ENCODE results near the gene CFAP61. TPM values are rescaled to one million over a fixed set of nuclear protein-coding genes. Genes with fewer than 3 reads are reported as not detected.

Gene CFAP61
- total and polyA plus RNA-seq, 2 experiments from 2014 or later, result 1.0 TPM; not detected in 1

DNA sequence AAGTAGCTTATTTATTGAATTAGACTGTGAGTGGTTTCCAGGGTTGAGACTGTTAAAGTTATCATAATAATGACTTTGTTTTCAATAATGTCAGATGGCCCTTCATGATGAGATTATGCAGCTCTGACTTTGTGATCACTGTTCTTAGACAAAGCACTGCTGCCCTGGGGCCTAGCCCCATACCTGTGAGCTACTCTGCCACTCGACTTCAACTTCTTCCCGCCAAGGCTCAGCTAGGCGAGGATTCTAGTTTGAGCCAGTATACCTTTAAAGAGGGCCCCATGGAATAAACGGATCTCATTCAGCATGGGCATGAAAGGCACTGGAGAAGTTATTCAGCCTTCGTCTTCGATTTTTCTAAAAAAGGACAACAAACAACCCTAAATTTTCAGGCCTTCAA lies 270.6 kb downstream of the CFAP61 start:
- TF ChIP-seq EZH2 (IDR thresholded peaks at IDR 0.05; ENCODE audit: borderline replicate concordance) (no peak), EZH2phosphoT487 (IDR thresholded peaks at IDR 0.05; ENCODE audit: low read depth, severe bottlenecking, unreplicated experiment) (no peak)
- TF ChIP-seq, protein P1, sequence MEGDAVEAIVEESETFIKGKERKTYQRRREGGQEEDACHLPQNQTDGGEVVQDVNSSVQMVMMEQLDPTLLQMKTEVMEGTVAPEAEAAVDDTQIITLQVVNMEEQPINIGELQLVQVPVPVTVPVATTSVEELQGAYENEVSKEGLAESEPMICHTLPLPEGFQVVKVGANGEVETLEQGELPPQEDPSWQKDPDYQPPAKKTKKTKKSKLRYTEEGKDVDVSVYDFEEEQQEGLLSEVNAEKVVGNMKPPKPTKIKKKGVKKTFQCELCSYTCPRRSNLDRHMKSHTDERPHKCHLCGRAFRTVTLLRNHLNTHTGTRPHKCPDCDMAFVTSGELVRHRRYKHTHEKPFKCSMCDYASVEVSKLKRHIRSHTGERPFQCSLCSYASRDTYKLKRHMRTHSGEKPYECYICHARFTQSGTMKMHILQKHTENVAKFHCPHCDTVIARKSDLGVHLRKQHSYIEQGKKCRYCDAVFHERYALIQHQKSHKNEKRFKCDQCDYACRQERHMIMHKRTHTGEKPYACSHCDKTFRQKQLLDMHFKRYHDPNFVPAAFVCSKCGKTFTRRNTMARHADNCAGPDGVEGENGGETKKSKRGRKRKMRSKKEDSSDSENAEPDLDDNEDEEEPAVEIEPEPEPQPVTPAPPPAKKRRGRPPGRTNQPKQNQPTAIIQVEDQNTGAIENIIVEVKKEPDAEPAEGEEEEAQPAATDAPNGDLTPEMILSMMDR (IDR thresholded peaks at IDR 0.05; ENCODE audit: poor library complexity), result no peak
- H3K9me2 ChIP-seq (replicated peaks; ENCODE audit: insufficient read depth), result no peaks in the 10 kb centered on the region
- H3K36me3 ChIP-seq (replicated peaks; ENCODE audit: insufficient read depth, low read depth), result no peaks in the 10 kb centered on the region
- H3K79me2 ChIP-seq, result no peaks in the 10 kb centered on the region
- H3K27me3 ChIP-seq, result no peaks in the 10 kb centered on the region
- H4K20me1 ChIP-seq (ENCODE audit: insufficient read depth, poor library complexity, severe bottlenecking), result no peaks in the 10 kb centered on the region
- no peak overlapping the region for H2AFZ ChIP-seq
- no peak overlapping the region for H3K4me3 ChIP-seq
- H3K4me1 ChIP-seq (ENCODE audit: insufficient read depth), result no peaks in the 10 kb centered on the region
- H3K27ac ChIP-seq, result no peak overlapping the region
- 87% methylated on average over 6 of the region's 6 CpGs for WGBS (ENCODE audit: low lambda C conversion rate, missing lambda C conversion rate)
- no peak overlapping the region for H3K4me2 ChIP-seq
- no peaks in the 10 kb centered on the region for H3K9me3 ChIP-seq (ENCODE audit: low read depth)
- no peak for DNase-seq (ENCODE audit: low spot score)

DNA sequence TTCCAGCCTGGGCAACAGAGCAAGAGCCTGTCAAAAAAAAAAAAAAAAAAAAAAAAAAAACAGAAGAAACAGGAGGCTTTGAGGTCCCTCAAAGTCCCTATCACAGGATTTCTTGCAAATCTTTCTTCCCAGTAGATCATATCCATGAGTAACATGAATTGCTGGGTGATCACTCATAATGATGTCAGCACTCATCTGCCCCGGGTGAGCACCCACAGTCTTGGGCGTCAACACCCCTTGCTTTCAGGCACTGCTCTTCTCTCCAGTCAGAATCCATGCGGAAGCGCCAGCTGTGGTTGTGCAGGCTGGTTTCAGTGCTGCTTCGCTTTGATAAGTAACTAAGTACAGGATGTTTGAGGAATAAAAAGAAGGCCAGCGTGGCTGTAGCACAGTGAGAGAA lies 275.4 kb downstream of the CFAP61 start:
- TF ChIP-seq EZH2 (IDR thresholded peaks at IDR 0.05; ENCODE audit: borderline replicate concordance) (no peak), EZH2phosphoT487 (IDR thresholded peaks at IDR 0.05; ENCODE audit: low read depth, severe bottlenecking, unreplicated experiment) (no peak)
- TF ChIP-seq, protein P1 (IDR thresholded peaks at IDR 0.05; ENCODE audit: poor library complexity), result no peak
- no peaks in the 10 kb centered on the region for H4K20me1 ChIP-seq (ENCODE audit: insufficient read depth, poor library complexity, severe bottlenecking)
- H3K9me2 ChIP-seq (replicated peaks; ENCODE audit: insufficient read depth), result no peaks in the 10 kb centered on the region
- H3K4me3 ChIP-seq, result no peak overlapping the region
- H2AFZ ChIP-seq, result no peak overlapping the region
- H3K9me3 ChIP-seq (ENCODE audit: low read depth), result no peaks in the 10 kb centered on the region
- no peak overlapping the region for H3K4me2 ChIP-seq
- no peaks in the 10 kb centered on the region for H3K4me1 ChIP-seq (ENCODE audit: insufficient read depth)
- no peaks in the 10 kb centered on the region for H3K79me2 ChIP-seq
- no peak overlapping the region for H3K27ac ChIP-seq
- WGBS (ENCODE audit: low lambda C conversion rate, missing lambda C conversion rate), result 81% methylated on average over 6 of the region's 6 CpGs
- DNase-seq (ENCODE audit: low spot score), result no peak
- no peaks in the 10 kb centered on the region for H3K27me3 ChIP-seq
- no peaks in the 10 kb centered on the region for H3K36me3 ChIP-seq (replicated peaks; ENCODE audit: insufficient read depth, low read depth)

DNA sequence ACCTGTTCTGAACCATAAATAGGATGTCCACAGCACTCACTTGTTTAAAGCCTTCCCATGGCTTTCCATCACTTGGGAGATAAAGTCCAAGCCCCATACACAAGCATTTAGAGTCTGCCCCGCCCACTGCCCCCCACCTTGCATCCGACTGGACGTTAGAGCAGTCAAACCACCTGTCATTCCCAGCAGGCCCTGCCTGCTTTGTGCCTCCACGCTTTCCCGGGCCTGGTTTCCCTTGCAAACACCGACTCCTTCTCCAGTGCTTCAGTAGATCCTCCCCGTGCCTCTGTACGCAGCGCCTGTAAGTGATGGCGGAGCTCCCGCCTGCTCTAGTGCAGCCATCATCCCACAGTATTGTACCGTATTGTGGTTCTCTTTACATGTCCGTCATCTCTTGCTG lies 277.2 kb downstream of the CFAP61 start:
- TF ChIP-seq EZH2 (IDR thresholded peaks at IDR 0.05; ENCODE audit: borderline replicate concordance), result no peak
- TF ChIP-seq EZH2phosphoT487 (IDR thresholded peaks at IDR 0.05; ENCODE audit: low read depth, severe bottlenecking, unreplicated experiment), result no peak
- TF ChIP-seq, protein P1 (IDR thresholded peaks at IDR 0.05; ENCODE audit: poor library complexity), result no peak
- 91% methylated on average over 13 of the region's 13 CpGs for WGBS (ENCODE audit: low lambda C conversion rate, missing lambda C conversion rate)
- H3K79me2 ChIP-seq, result no peaks in the 10 kb centered on the region

GRCh38 chr20:20331156-20331555 lies 278.8 kb downstream of the CFAP61 start:
- Histone ChIP-seq H3K4me1 (ENCODE audit: insufficient read depth) (no peaks in the 10 kb centered on the region), H3K27ac (no peak overlapping the region), H3K4me3 (no peak overlapping the region), H3K79me2 (no peaks in the 10 kb centered on the region), H2AFZ (no peak overlapping the region), H3K4me2 (no peak overlapping the region), H3K9me3 (ENCODE audit: low read depth) (no peaks in the 10 kb centered on the region), H4K20me1 (ENCODE audit: insufficient read depth, poor library complexity, severe bottlenecking) (no peaks in the 10 kb centered on the region), H3K36me3 (replicated peaks; ENCODE audit: insufficient read depth, low read depth) (no peaks in the 10 kb centered on the region), H3K27me3 (no peaks in the 10 kb centered on the region), H3K9me2 (replicated peaks; ENCODE audit: insufficient read depth) (no peaks in the 10 kb centered on the region)
- TF ChIP-seq EZH2 (IDR thresholded peaks at IDR 0.05; ENCODE audit: borderline replicate concordance) (no peak), EZH2phosphoT487 (IDR thresholded peaks at IDR 0.05; ENCODE audit: low read depth, severe bottlenecking, unreplicated experiment) (no peak)
- TF ChIP-seq, protein P1 (IDR thresholded peaks at IDR 0.05; ENCODE audit: poor library complexity), result no peak
- DNase-seq (ENCODE audit: low spot score), result no peak
- WGBS (ENCODE audit: low lambda C conversion rate, missing lambda C conversion rate), result 87% methylated on average over 1 of the region's 1 CpG

More for the DNA sequence above, 277.2 kb downstream of the CFAP61 start:
- H2AFZ ChIP-seq, result no peak overlapping the region
- H3K27me3 ChIP-seq, result no peaks in the 10 kb centered on the region
- no peak overlapping the region for H3K4me3 ChIP-seq
- H4K20me1 ChIP-seq (ENCODE audit: insufficient read depth, poor library complexity, severe bottlenecking), result no peaks in the 10 kb centered on the region
- no peaks in the 10 kb centered on the region for H3K4me1 ChIP-seq (ENCODE audit: insufficient read depth)
- no peaks in the 10 kb centered on the region for H3K36me3 ChIP-seq (replicated peaks; ENCODE audit: insufficient read depth, low read depth)
- H3K9me2 ChIP-seq (replicated peaks; ENCODE audit: insufficient read depth), result no peaks in the 10 kb centered on the region
- no peak for DNase-seq (ENCODE audit: low spot score)
- no peak overlapping the region for H3K27ac ChIP-seq
- H3K9me3 ChIP-seq (ENCODE audit: low read depth), result no peaks in the 10 kb centered on the region
- no peak overlapping the region for H3K4me2 ChIP-seq
